ENCODE data around the gene RNF2.
"Not testable (repeated sequence)": the region's sequence is repeated elsewhere in the genome, so short reads cannot be mapped to it uniquely, and the experiment has no call there.

The RNF2 gene

GRCh38 chr1:185044981-185045813 lies at the start of gene RNF2:
TSS of gene RNF2 (plus strand) at chr1:185045558. CDS start at chr1:185087554, 41,996 bp downstream.
- H2AFZ ChIP-seq (ENCODE audit: low read depth, low read length) = peak within 1 kb of the TSS; percentile 97
- H3K36me3 ChIP-seq (ENCODE audit: insufficient read depth, low read length) = no peaks in the 10 kb centered on the region
- no peaks in the 10 kb centered on the region for H3K27me3 ChIP-seq (ENCODE audit: insufficient read depth, low read length)
- H3K4me3 ChIP-seq (ENCODE audit: low read length) = peak within 1 kb of the TSS; percentile 91
- H3K4me1 ChIP-seq (ENCODE audit: insufficient read depth, low read length) = peaks cover 15% of the 10 kb centered on the region
- no peaks in the 10 kb centered on the region for H3K9me3 ChIP-seq (ENCODE audit: low read length)

- not testable (repeated sequence) for H3K4me1 ChIP-seq (ENCODE audit: insufficient read depth, low read length); H2AFZ ChIP-seq (ENCODE audit: low read depth, low read length); H3K9me3 ChIP-seq (ENCODE audit: low read length); H3K36me3 ChIP-seq (ENCODE audit: insufficient read depth, low read length); H3K27me3 ChIP-seq (ENCODE audit: insufficient read depth, low read length); H3K4me3 ChIP-seq (ENCODE audit: low read length)
These were observed 45.4 kb upstream of the RNF2 start for GRCh38 chr1:184999974-185000373.

DNA sequence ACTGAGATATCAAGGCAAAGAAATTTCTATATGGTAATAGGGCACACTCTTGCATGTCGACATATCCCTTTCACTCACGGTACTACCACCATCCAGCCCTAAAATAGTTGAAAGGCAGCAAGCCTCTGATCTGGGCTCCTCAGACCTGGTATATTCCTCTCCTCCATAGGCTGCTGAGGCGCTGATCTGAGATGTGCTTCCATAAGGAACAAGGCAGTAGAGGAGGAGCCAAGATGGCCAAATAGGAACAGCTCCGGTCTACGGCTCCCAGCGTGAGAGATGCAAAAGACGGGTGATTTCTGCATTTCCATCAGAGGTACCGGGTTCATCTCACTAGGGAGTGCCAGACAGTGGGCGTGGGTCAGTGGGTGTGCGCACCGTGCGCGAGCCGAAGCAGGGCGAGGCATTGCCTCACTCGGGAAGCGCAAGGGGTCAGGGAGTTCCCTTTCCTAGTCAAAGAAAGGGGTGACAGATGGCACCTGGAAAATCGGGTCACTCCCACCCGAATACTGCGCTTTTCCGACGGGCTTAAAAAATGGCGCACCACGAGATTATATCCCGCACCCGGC lies 44.0 kb upstream of the RNF2 start:
- not testable (repeated sequence) for H3K27me3 ChIP-seq (ENCODE audit: insufficient read depth, low read length); H3K36me3 ChIP-seq (ENCODE audit: insufficient read depth, low read length); H2AFZ ChIP-seq (ENCODE audit: low read depth, low read length); H3K4me3 ChIP-seq (ENCODE audit: low read length); H3K4me1 ChIP-seq (ENCODE audit: insufficient read depth, low read length); H3K9me3 ChIP-seq (ENCODE audit: low read length)

DNA sequence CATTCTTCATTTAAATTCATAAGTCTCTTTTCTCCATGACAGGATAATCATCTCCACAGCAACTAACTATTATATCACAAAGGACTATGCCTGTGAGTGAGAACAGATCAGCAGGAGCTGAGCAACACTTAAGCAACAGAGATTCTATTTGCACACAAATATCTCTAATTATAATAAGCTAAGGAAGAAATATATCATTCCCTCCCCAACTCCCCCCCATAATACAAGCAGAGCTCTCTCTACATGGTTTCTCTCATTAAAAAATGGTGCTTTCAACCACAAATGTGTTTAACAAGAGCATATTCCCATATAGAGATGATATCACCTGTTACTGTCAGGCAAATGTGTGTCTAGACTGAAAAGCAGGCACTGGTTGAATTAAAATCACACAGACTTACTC lies 36.5 kb upstream of the RNF2 start:
- Histone ChIP-seq H3K9me3 (ENCODE audit: low read length) (no peaks in the 10 kb centered on the region), H2AFZ (ENCODE audit: low read depth, low read length) (peak overlapping the region; percentile 5), H3K27me3 (ENCODE audit: insufficient read depth, low read length) (no peaks in the 10 kb centered on the region), H3K4me1 (ENCODE audit: insufficient read depth, low read length) (peaks cover 10% of the 10 kb centered on the region), H3K4me3 (ENCODE audit: low read length) (no peak overlapping the region), H3K36me3 (ENCODE audit: insufficient read depth, low read length) (no peaks in the 10 kb centered on the region)

DNA sequence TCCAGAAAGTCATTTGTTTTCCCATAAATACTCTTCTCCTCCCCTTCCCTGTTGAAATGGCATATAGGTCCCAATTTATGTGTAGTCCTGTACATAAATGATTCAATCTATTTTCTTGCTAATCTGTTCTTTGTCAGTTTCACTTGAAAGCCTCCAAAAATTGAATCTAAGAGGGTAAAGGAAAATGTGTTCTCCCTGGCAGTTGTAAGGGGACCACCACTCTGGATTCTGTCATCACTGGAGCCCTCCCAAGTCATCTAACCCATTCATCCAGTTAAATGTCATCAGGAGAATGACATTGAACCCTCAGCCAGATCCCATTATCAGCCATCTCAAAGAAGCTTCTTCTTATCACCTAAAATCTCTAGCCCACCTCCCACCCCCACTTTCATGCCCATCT lies 35.0 kb upstream of the RNF2 start:
- Histone ChIP-seq H2AFZ (ENCODE audit: low read depth, low read length) (no peak overlapping the region), H3K9me3 (ENCODE audit: low read length) (no peaks in the 10 kb centered on the region), H3K36me3 (ENCODE audit: insufficient read depth, low read length) (no peaks in the 10 kb centered on the region), H3K27me3 (ENCODE audit: insufficient read depth, low read length) (no peaks in the 10 kb centered on the region), H3K4me1 (ENCODE audit: insufficient read depth, low read length) (peaks cover 10% of the 10 kb centered on the region), H3K4me3 (ENCODE audit: low read length) (no peak overlapping the region)

- no peaks in the 10 kb centered on the region for H3K36me3 ChIP-seq (ENCODE audit: insufficient read depth, low read length)
- no peak overlapping the region for H3K4me3 ChIP-seq (ENCODE audit: low read length)
- no peaks in the 10 kb centered on the region for H3K4me1 ChIP-seq (ENCODE audit: insufficient read depth, low read length)
- no peak overlapping the region for H2AFZ ChIP-seq (ENCODE audit: low read depth, low read length)
- no peaks in the 10 kb centered on the region for H3K27me3 ChIP-seq (ENCODE audit: insufficient read depth, low read length)
- H3K9me3 ChIP-seq (ENCODE audit: low read length) = no peaks in the 10 kb centered on the region
These were observed 30.4 kb upstream of the RNF2 start for GRCh38 chr1:185014941-185015340.

DNA sequence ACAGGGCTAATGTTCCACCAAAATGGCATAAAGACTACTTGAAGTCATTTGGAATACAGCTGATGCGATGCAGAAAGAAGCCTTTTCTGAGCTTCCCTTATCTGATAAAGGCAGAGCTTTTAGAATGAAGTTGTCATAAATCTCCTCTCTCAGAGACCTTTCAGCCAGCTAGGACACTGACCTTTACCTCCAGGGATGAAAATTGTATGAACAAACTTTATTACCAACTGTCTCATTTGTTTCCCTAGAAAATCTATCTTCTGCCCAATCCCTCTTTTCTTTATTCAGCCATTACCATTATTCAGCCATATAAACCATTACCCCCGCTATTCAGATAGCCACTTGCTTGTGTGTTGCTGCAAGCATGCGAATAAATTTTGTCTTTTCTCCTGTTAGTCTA lies 29.7 kb upstream of the RNF2 start:
- Histone ChIP-seq H3K4me1 (ENCODE audit: insufficient read depth, low read length) (no peaks in the 10 kb centered on the region), H2AFZ (ENCODE audit: low read depth, low read length) (no peak overlapping the region), H3K9me3 (ENCODE audit: low read length) (no peaks in the 10 kb centered on the region), H3K27me3 (ENCODE audit: insufficient read depth, low read length) (no peaks in the 10 kb centered on the region), H3K4me3 (ENCODE audit: low read length) (no peak overlapping the region), H3K36me3 (ENCODE audit: insufficient read depth, low read length) (no peaks in the 10 kb centered on the region)

DNA sequence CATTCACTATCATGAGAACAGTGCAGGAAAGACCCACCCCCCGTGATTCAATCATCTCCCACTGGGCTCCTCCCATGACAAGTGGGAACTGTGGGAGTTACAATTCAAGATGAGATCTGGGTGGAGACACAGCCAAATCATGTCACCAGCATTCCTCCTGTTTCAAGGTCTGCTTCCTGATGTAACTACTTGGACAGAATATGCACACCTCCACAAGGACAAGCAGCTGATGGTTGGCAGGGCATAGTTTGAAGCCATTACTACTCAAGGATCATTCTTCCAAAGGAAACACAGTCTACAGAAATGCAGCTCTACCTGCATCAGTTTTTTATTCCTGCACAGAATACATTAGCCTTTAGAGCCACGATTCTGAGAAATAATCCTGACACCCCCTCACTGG lies 28.5 kb upstream of the RNF2 start:
- H3K9me3 ChIP-seq (ENCODE audit: low read length) = no peaks in the 10 kb centered on the region
- H3K27me3 ChIP-seq (ENCODE audit: insufficient read depth, low read length) = no peaks in the 10 kb centered on the region
- H3K4me3 ChIP-seq (ENCODE audit: low read length) = no peak overlapping the region
- no peaks in the 10 kb centered on the region for H3K36me3 ChIP-seq (ENCODE audit: insufficient read depth, low read length)
- no peaks in the 10 kb centered on the region for H3K4me1 ChIP-seq (ENCODE audit: insufficient read depth, low read length)
- H2AFZ ChIP-seq (ENCODE audit: low read depth, low read length) = no peak overlapping the region

DNA sequence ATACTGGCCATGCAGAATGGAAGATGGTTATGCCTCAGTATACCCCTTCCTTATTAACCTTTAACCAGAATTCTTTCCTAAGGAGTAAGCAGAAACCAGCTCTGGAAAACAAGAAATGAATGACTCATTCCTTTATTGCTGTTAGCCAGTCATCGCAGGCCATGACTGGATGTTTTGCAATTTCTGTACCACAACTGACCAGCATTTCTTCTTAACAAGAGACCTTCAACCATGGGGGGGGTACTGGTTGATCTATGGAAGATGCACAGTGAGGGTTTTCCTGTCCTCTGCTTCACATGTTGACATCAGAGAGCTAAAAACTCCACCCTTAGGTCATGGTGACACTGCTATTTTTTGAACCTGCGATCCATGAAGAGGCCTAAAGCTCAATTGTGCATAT lies 28.0 kb upstream of the RNF2 start:
- no peaks in the 10 kb centered on the region for H3K9me3 ChIP-seq (ENCODE audit: low read length)
- H2AFZ ChIP-seq (ENCODE audit: low read depth, low read length) = no peak overlapping the region
- no peaks in the 10 kb centered on the region for H3K27me3 ChIP-seq (ENCODE audit: insufficient read depth, low read length)
- no peaks in the 10 kb centered on the region for H3K4me1 ChIP-seq (ENCODE audit: insufficient read depth, low read length)
- no peak overlapping the region for H3K4me3 ChIP-seq (ENCODE audit: low read length)
- H3K36me3 ChIP-seq (ENCODE audit: insufficient read depth, low read length) = no peaks in the 10 kb centered on the region

DNA sequence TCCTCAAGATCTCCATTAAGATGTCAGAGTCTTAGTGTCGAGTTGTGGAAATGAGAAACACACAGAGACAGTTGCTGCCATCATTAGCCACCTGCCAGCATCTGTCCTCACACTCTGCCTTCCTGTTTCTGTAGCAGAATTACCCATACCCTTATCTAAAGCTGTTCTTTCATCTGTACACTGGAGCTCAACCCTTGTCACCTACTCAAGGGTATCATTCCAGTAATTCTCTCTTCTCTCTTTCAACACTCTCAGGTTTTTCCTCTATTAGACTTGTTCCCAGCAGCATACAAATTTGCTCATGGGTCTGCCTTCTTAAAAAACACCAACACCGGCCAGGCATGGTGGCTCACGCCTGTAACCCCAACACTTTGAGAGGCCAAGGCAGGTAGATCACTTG lies 27.4 kb upstream of the RNF2 start:
- Histone ChIP-seq H3K9me3 (ENCODE audit: low read length) (no peaks in the 10 kb centered on the region), H3K4me3 (ENCODE audit: low read length) (no peak overlapping the region), H3K36me3 (ENCODE audit: insufficient read depth, low read length) (no peaks in the 10 kb centered on the region), H3K4me1 (ENCODE audit: insufficient read depth, low read length) (no peaks in the 10 kb centered on the region), H3K27me3 (ENCODE audit: insufficient read depth, low read length) (no peaks in the 10 kb centered on the region), H2AFZ (ENCODE audit: low read depth, low read length) (no peak overlapping the region)

- H2AFZ ChIP-seq (ENCODE audit: low read depth, low read length) = no peak overlapping the region
- no peaks in the 10 kb centered on the region for H3K27me3 ChIP-seq (ENCODE audit: insufficient read depth, low read length)
- H3K9me3 ChIP-seq (ENCODE audit: low read length) = peaks cover 8% of the 10 kb centered on the region
- H3K4me1 ChIP-seq (ENCODE audit: insufficient read depth, low read length) = no peaks in the 10 kb centered on the region
- H3K4me3 ChIP-seq (ENCODE audit: low read length) = no peak overlapping the region
- H3K36me3 ChIP-seq (ENCODE audit: insufficient read depth, low read length) = no peaks in the 10 kb centered on the region
These were observed 18.0 kb upstream of the RNF2 start for GRCh38 chr1:185027252-185027882.

- Histone ChIP-seq H2AFZ (ENCODE audit: low read depth, low read length) (no peak overlapping the region), H3K4me3 (ENCODE audit: low read length) (no peak overlapping the region), H3K36me3 (ENCODE audit: insufficient read depth, low read length) (no peaks in the 10 kb centered on the region), H3K4me1 (ENCODE audit: insufficient read depth, low read length) (no peaks in the 10 kb centered on the region), H3K9me3 (ENCODE audit: low read length) (no peaks in the 10 kb centered on the region), H3K27me3 (ENCODE audit: insufficient read depth, low read length) (peaks cover 3% of the 10 kb centered on the region)
These were observed 11.7 kb upstream of the RNF2 start for GRCh38 chr1:185033686-185034085.

GRCh38 chr1:185035258-185035657 lies 10.1 kb upstream of the RNF2 start:
- no peaks in the 10 kb centered on the region for H3K9me3 ChIP-seq (ENCODE audit: low read length)
- no peak overlapping the region for H2AFZ ChIP-seq (ENCODE audit: low read depth, low read length)
- H3K4me1 ChIP-seq (ENCODE audit: insufficient read depth, low read length) = no peaks in the 10 kb centered on the region
- no peaks in the 10 kb centered on the region for H3K36me3 ChIP-seq (ENCODE audit: insufficient read depth, low read length)
- H3K27me3 ChIP-seq (ENCODE audit: insufficient read depth, low read length) = peaks cover 3% of the 10 kb centered on the region
- H3K4me3 ChIP-seq (ENCODE audit: low read length) = no peak overlapping the region

All from neuron (in vitro differentiated cells).